ENCODE data around the gene SETX.

SETX gene

DNA sequence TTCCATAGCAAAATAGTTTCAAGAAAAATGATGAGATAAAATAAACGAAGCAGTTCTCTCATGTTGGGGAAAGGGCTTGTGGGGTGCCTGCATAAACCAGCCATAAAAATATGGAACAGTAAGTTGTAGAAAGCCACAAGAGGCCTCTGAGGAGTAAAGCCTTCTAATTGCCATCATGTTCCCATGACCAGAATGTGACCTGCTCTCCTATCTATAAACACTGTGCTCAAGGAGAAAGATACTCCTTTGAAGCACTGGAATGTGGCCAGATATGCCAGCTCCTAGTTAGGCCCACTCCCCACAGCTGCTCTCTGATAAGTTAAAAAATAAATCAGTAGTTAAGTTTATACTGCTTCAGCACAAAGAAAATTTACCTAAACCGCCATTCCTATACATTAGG is 65.8 kb downstream of the SETX start:
- CTCF ChIA-PET = interaction anchor here (0.6 to 4.1 kb wide), 4 partner anchors 20 to 215 kb away, joined by 3 to 25 read pairs (median 3); no protein-coding TSS in a partner anchor
- peaks cover 43 to 52% of the 10 kb centered on the region in 2 experiments for H3K36me3 ChIP-seq (ENCODE audit: control insufficient read depth in 2 of 2, insufficient read depth in 1 of 2, low read length in 2 of 2)
- peaks cover 4% of the 10 kb centered on the region; the same call in 1 of the 2 replicates for H3K4me1 ChIP-seq (ENCODE audit: control insufficient read depth, insufficient read depth, low read length)
- TF ChIP-seq HOXD13 (CRISPR knock-in tag; IDR thresholded peaks at IDR 0.05; ENCODE audit: borderline replicate concordance) (no peak), ZNF10 (tag by site-specific recombination; IDR thresholded peaks at IDR 0.05) (0 out of 2 replicates have a peak, but pooled peaks have one; percentile 16), ZNF660 (tag by site-specific recombination; IDR thresholded peaks at IDR 0.05) (no peak)
- H3K4me3 ChIP-seq (ENCODE audit: low read depth, low read length) = no peak overlapping the region
- H3K27ac ChIP-seq (ENCODE audit: extremely low read depth, low read depth, low read length) = no peak overlapping the region
- POLR2A ChIA-PET = no interaction called here
- H3K9me3 ChIP-seq (ENCODE audit: control insufficient read depth, insufficient read depth, low read depth, low read length) = no peaks in the 10 kb centered on the region

DNA sequence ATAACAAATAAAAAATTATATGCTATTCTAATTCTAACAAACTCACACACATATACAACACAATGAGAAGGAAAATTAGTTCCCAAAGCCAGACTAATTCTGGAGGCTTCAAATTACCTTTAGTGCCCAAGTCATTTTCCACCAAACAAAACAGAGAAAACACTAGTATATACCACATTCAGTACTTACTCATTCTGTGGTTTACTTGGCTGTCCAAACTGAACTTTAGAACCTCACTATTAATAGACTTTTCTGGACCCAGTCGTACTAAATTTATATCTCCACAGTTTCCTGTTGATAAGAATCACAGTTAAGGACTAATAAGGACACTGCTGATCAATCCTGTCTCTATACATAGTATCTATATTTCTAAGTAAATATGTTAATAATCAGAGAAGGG is 66.4 kb downstream of the SETX start:
- CTCF ChIA-PET = interaction anchor here (0.6 to 2.9 kb wide), 2 partner anchors 19 to 25 kb away, joined by 4 to 13 read pairs; no protein-coding TSS in a partner anchor
- H3K9me3 ChIP-seq (ENCODE audit: control insufficient read depth, insufficient read depth, low read depth, low read length) = no peaks in the 10 kb centered on the region
- peaks cover 45 to 55% of the 10 kb centered on the region in 2 experiments for H3K36me3 ChIP-seq (ENCODE audit: control insufficient read depth in 2 of 2, insufficient read depth in 1 of 2, low read length in 2 of 2)
- POLR2A ChIA-PET = interaction anchor here (1.0 kb wide), 1 partner anchor 16 kb away, joined by 3 read pairs; no protein-coding TSS in a partner anchor
- H3K27ac ChIP-seq (ENCODE audit: extremely low read depth, low read depth, low read length) = no peak overlapping the region
- no peak overlapping the region for H3K4me3 ChIP-seq (ENCODE audit: low read depth, low read length)
- no peak for TF ChIP-seq ZXDB (tag by site-specific recombination; IDR thresholded peaks at IDR 0.05)
- no peak for TF ChIP-seq ZNF175 (tag by site-specific recombination; IDR thresholded peaks at IDR 0.05)
- TF ChIP-seq ZNF10 (tag by site-specific recombination; IDR thresholded peaks at IDR 0.05) = no peak
- no peak for TF ChIP-seq ZNF510 (tag by site-specific recombination; IDR thresholded peaks at IDR 0.05; ENCODE audit: insufficient replicate concordance)
- no peak for TF ChIP-seq ZNF214 (tag by site-specific recombination; IDR thresholded peaks at IDR 0.05; ENCODE audit: borderline replicate concordance)
- TF ChIP-seq, protein P1, sequence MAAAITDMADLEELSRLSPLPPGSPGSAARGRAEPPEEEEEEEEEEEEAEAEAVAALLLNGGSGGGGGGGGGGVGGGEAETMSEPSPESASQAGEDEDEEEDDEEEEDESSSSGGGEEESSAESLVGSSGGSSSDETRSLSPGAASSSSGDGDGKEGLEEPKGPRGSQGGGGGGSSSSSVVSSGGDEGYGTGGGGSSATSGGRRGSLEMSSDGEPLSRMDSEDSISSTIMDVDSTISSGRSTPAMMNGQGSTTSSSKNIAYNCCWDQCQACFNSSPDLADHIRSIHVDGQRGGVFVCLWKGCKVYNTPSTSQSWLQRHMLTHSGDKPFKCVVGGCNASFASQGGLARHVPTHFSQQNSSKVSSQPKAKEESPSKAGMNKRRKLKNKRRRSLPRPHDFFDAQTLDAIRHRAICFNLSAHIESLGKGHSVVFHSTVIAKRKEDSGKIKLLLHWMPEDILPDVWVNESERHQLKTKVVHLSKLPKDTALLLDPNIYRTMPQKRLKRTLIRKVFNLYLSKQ (tag by site-specific recombination; IDR thresholded peaks at IDR 0.05; ENCODE audit: borderline replicate concordance) = no peak
- TF ChIP-seq ZNF324 (tag by site-specific recombination; IDR thresholded peaks at IDR 0.05) = no peak
- no peak for TF ChIP-seq ZNF768 (tag by site-specific recombination; IDR thresholded peaks at IDR 0.05)
- no peak for TF ChIP-seq ZNF623 (tag by site-specific recombination; IDR thresholded peaks at IDR 0.05)
- no peak for TF ChIP-seq ZNF621 (tag by site-specific recombination; IDR thresholded peaks at IDR 0.05)
- TF ChIP-seq PRDM1 (tag by site-specific recombination; IDR thresholded peaks at IDR 0.05) = no peak
- TF ChIP-seq SCRT1 (tag by site-specific recombination; IDR thresholded peaks at IDR 0.05; ENCODE audit: borderline replicate concordance) = no peak
- no peak for TF ChIP-seq ZNF701 (tag by site-specific recombination; IDR thresholded peaks at IDR 0.05)
- TF ChIP-seq, protein P2, sequence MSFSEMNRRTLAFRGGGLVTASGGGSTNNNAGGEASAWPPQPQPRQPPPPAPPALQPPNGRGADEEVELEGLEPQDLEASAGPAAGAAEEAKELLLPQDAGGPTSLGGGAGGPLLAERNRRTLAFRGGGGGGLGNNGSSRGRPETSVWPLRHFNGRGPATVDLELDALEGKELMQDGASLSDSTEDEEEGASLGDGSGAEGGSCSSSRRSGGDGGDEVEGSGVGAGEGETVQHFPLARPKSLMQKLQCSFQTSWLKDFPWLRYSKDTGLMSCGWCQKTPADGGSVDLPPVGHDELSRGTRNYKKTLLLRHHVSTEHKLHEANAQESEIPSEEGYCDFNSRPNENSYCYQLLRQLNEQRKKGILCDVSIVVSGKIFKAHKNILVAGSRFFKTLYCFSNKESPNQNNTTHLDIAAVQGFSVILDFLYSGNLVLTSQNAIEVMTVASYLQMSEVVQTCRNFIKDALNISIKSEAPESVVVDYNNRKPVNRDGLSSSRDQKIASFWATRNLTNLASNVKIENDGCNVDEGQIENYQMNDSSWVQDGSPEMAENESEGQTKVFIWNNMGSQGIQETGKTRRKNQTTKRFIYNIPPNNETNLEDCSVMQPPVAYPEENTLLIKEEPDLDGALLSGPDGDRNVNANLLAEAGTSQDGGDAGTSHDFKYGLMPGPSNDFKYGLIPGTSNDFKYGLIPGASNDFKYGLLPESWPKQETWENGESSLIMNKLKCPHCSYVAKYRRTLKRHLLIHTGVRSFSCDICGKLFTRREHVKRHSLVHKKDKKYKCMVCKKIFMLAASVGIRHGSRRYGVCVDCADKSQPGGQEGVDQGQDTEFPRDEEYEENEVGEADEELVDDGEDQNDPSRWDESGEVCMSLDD (tag by site-specific recombination; IDR thresholded peaks at IDR 0.05) = no peak
- TF ChIP-seq, protein P3, sequence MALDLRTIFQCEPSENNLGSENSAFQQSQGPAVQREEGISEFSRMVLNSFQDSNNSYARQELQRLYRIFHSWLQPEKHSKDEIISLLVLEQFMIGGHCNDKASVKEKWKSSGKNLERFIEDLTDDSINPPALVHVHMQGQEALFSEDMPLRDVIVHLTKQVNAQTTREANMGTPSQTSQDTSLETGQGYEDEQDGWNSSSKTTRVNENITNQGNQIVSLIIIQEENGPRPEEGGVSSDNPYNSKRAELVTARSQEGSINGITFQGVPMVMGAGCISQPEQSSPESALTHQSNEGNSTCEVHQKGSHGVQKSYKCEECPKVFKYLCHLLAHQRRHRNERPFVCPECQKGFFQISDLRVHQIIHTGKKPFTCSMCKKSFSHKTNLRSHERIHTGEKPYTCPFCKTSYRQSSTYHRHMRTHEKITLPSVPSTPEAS (tag by site-specific recombination; IDR thresholded peaks at IDR 0.05) = no peak
- no peak for TF ChIP-seq ZNF24 (tag by site-specific recombination; IDR thresholded peaks at IDR 0.05)
- no peak for TF ChIP-seq YY2 (tag by site-specific recombination; IDR thresholded peaks at IDR 0.05)
- TF ChIP-seq ZNF292 (tag by site-specific recombination; IDR thresholded peaks at IDR 0.05; ENCODE audit: borderline replicate concordance, low read depth) = no peak
- TF ChIP-seq ZBTB8A (tag by site-specific recombination; IDR thresholded peaks at IDR 0.05) = no peak
- no peak for TF ChIP-seq ZNF140 (tag by site-specific recombination; IDR thresholded peaks at IDR 0.05)
- peaks cover 4% of the 10 kb centered on the region; the same call in 1 of the 2 replicates for H3K4me1 ChIP-seq (ENCODE audit: control insufficient read depth, insufficient read depth, low read length)

All from HEK293 (cell line).